ENCODE measurements around the gene SPDYE3.
"Not testable (repeated sequence)": the region's sequence is repeated elsewhere in the genome, so short reads cannot be mapped to it uniquely, and the experiment has no call there.

Gene SPDYE3

GRCh38 chr7:100288258-100288657, 19.2 kb upstream of the SPDYE3 start:
- not testable (repeated sequence) for H3K4me3 ChIP-seq (ENCODE audit: insufficient read depth, low read depth, low read length, poor library complexity, severe bottlenecking); H3K4me1 ChIP-seq (ENCODE audit: control insufficient read depth, insufficient read depth, low read length, poor library complexity, severe bottlenecking); DNase-seq; H3K36me3 ChIP-seq (ENCODE audit: control insufficient read depth, insufficient read depth, low read length); H3K9me3 ChIP-seq (ENCODE audit: control insufficient read depth, low read length); H3K27me3 ChIP-seq (replicated peaks; ENCODE audit: control insufficient read depth, insufficient read depth, low read length, poor library complexity, severe bottlenecking); H3K27ac ChIP-seq (ENCODE audit: insufficient read depth, low read length, poor library complexity, severe bottlenecking)

DNA sequence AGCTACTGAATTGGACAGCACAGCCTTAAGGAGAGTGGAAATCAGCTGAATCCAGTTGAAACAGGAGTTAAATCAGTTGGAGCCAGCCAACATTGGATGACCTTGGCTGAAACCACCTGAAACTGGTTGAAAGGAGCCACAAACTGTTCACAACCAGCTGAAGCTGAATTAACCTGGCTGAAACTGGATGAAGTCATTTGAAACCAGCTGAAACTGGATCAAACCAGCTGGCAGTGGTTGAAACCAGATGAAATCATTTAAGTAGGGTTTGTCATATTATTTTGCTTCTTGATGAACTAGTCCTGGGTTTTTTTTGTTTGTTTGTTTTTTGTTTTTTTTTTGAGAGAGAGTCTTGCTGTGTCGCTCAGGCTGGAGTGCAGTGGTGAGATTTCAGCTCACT, 15.3 kb upstream of the SPDYE3 start:
- not testable (repeated sequence) for H3K36me3 ChIP-seq (ENCODE audit: control insufficient read depth, insufficient read depth, low read length); H3K9me3 ChIP-seq (ENCODE audit: control insufficient read depth, low read length); H3K27me3 ChIP-seq (replicated peaks; ENCODE audit: control insufficient read depth, insufficient read depth, low read length, poor library complexity, severe bottlenecking); H3K4me3 ChIP-seq (ENCODE audit: insufficient read depth, low read depth, low read length, poor library complexity, severe bottlenecking); H3K4me1 ChIP-seq (ENCODE audit: control insufficient read depth, insufficient read depth, low read length, poor library complexity, severe bottlenecking); H3K27ac ChIP-seq (ENCODE audit: insufficient read depth, low read length, poor library complexity, severe bottlenecking); DNase-seq

DNA sequence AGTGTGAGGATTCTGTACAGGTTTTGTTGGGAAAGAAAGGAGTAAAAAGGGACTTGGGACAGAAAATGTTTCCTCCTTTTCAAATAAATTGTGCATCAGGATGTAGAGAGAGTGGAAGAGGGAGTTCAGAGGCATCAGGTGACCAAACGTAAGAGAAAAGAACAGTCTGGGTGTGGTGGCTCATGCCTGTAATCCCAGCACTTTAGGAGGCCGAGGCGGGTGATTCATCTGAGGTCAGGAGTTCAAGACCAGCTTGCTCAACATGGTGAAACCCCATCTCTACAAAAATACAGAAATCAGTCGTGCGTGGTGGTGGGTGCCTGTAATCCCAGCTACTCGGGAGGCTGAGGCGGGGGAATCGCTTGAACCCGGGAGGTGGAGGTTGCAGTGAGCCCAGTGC, 12.2 kb upstream of the SPDYE3 start:
- not testable (repeated sequence) for H3K27ac ChIP-seq (ENCODE audit: insufficient read depth, low read length, poor library complexity, severe bottlenecking); H3K4me1 ChIP-seq (ENCODE audit: control insufficient read depth, insufficient read depth, low read length, poor library complexity, severe bottlenecking); H3K4me3 ChIP-seq (ENCODE audit: insufficient read depth, low read depth, low read length, poor library complexity, severe bottlenecking); H3K27me3 ChIP-seq (replicated peaks; ENCODE audit: control insufficient read depth, insufficient read depth, low read length, poor library complexity, severe bottlenecking); H3K9me3 ChIP-seq (ENCODE audit: control insufficient read depth, low read length); H3K36me3 ChIP-seq (ENCODE audit: control insufficient read depth, insufficient read depth, low read length); DNase-seq

DNA sequence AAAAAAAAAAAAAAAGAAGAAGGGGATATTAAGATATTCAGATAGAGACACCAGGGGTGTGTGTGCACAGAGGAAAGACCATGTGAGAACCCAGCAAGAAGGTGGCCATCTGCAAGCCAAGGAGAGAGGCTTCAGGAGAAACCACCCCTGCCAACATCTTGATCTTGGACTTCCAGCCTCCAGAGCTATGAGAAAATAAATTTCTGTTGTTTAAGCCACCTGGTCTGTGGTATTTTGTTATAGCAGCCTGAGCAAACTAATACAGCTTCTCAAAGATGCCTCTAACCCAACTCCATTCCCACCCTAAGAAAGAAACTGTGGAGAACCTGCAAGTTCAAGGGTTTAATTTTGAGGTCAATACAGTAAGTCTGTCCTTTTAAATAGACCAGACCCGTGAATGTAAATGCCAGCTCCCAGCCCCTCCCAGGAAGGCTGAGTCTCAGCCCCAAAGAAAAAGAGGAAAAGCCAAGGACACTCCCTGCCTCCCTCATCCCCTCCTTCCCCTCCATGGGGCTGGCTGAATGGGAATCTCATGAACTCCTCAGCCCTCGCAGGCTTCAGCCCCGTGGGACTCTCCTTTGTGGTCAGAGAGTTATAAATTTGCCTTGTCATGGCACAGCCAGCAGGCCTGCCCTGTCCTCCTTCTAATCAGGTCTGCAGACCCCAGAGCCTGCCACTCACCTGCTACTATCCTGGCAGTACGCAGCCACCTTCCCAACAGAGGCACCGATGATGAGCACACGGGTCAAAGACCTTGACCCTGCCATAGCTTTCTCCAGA, 9.5 kb upstream of the SPDYE3 start:
- not testable (repeated sequence) for H3K27me3 ChIP-seq (replicated peaks; ENCODE audit: control insufficient read depth, insufficient read depth, low read length, poor library complexity, severe bottlenecking)

DNA sequence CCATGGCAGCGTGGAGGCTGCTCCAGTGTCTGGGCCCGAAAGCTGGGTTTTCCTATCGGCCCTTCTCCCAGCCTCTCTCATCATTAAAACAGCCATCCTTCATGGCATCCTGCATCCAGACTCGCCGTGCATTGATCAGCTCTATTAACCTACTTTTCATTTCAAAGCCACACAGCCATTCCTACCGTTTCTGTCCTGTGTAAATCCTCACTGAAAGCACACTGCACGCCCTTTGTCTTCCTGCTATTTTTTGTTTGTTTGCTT, 8.9 kb upstream of the SPDYE3 start:
- not testable (repeated sequence) for H3K4me3 ChIP-seq (ENCODE audit: insufficient read depth, low read depth, low read length, poor library complexity, severe bottlenecking); H3K27ac ChIP-seq (ENCODE audit: insufficient read depth, low read length, poor library complexity, severe bottlenecking); H3K9me3 ChIP-seq (ENCODE audit: control insufficient read depth, low read length); H3K27me3 ChIP-seq (replicated peaks; ENCODE audit: control insufficient read depth, insufficient read depth, low read length, poor library complexity, severe bottlenecking); DNase-seq; H3K4me1 ChIP-seq (ENCODE audit: control insufficient read depth, insufficient read depth, low read length, poor library complexity, severe bottlenecking); H3K36me3 ChIP-seq (ENCODE audit: control insufficient read depth, insufficient read depth, low read length)

More for the DNA sequence above, 9.5 kb upstream of the SPDYE3 start:
- H3K4me3 ChIP-seq (ENCODE audit: insufficient read depth, low read depth, low read length, poor library complexity, severe bottlenecking); H3K4me1 ChIP-seq (ENCODE audit: control insufficient read depth, insufficient read depth, low read length, poor library complexity, severe bottlenecking); DNase-seq; H3K36me3 ChIP-seq (ENCODE audit: control insufficient read depth, insufficient read depth, low read length); H3K27ac ChIP-seq (ENCODE audit: insufficient read depth, low read length, poor library complexity, severe bottlenecking); H3K9me3 ChIP-seq (ENCODE audit: control insufficient read depth, low read length): not testable (repeated sequence)

DNA sequence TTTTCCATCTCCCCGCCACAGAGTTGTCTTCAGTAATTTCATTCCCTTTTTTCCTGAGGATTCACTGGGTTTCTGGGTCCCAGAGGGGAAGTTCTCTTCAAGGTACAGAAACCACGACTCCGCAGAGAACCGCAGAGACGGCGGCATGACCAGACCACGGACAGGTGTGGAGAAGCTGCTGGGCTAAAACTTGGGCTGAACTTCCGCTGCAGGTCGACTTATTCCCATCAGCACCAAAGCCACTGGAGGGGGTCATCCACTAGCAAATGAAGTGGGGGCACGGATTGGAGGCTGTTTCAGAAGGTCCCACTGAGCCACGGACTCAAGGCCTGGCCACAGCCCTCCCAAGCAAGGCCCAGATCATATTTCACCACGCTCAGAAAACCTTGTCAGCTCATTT, 3.0 kb upstream of the SPDYE3 start:
- not testable (repeated sequence) for H3K9me3 ChIP-seq (ENCODE audit: control insufficient read depth, low read length); H3K36me3 ChIP-seq (ENCODE audit: control insufficient read depth, insufficient read depth, low read length); H3K4me3 ChIP-seq (ENCODE audit: insufficient read depth, low read depth, low read length, poor library complexity, severe bottlenecking); H3K27ac ChIP-seq (ENCODE audit: insufficient read depth, low read length, poor library complexity, severe bottlenecking); DNase-seq; H3K4me1 ChIP-seq (ENCODE audit: control insufficient read depth, insufficient read depth, low read length, poor library complexity, severe bottlenecking); H3K27me3 ChIP-seq (replicated peaks; ENCODE audit: control insufficient read depth, insufficient read depth, low read length, poor library complexity, severe bottlenecking)

DNA sequence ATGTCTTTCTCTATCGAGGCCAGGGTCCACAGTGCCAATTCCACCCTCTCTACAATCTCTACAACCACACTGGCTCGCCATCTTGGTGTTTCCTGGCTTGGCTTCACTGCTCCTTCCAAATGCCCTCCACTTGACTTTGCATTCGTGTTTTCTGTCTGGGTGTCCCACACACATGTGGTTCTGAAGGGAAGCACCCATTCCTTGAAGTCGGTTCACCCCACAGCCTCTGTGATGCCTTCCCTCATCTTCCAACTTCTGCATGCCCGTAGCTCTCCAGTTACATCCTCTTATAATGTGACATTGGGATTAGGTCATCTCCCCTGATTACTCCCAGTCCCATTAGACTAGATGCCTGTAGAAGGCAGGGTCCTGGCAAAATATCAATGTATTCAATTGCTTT, 10.8 kb downstream of the SPDYE3 start:
- not testable (repeated sequence) for H3K36me3 ChIP-seq (ENCODE audit: control insufficient read depth, insufficient read depth, low read length); H3K4me3 ChIP-seq (ENCODE audit: insufficient read depth, low read depth, low read length, poor library complexity, severe bottlenecking); H3K4me1 ChIP-seq (ENCODE audit: control insufficient read depth, insufficient read depth, low read length, poor library complexity, severe bottlenecking); H3K27me3 ChIP-seq (replicated peaks; ENCODE audit: control insufficient read depth, insufficient read depth, low read length, poor library complexity, severe bottlenecking); DNase-seq; H3K27ac ChIP-seq (ENCODE audit: insufficient read depth, low read length, poor library complexity, severe bottlenecking); H3K9me3 ChIP-seq (ENCODE audit: control insufficient read depth, low read length)

DNA sequence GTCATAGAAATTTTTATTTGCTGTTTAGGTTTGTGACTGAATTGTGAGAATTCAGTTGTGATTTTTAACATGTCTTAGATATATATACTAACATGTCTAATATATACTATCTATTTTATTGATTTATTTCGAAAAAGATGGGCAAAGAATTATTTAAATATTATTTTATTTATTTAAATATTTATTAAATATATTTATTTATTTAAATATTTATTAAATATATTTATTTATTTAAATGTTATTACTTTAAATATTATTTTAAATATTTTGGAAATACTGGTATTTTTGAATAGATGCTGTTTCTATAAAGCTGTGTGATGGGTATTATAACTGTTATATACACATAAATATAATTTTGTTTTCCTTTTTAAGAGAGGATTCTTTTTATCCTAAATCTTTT, 14.1 kb downstream of the SPDYE3 start:
- not testable (repeated sequence) for H3K4me1 ChIP-seq (ENCODE audit: control insufficient read depth, insufficient read depth, low read length, poor library complexity, severe bottlenecking); H3K9me3 ChIP-seq (ENCODE audit: control insufficient read depth, low read length); H3K36me3 ChIP-seq (ENCODE audit: control insufficient read depth, insufficient read depth, low read length); H3K27me3 ChIP-seq (replicated peaks; ENCODE audit: control insufficient read depth, insufficient read depth, low read length, poor library complexity, severe bottlenecking); H3K4me3 ChIP-seq (ENCODE audit: insufficient read depth, low read depth, low read length, poor library complexity, severe bottlenecking); H3K27ac ChIP-seq (ENCODE audit: insufficient read depth, low read length, poor library complexity, severe bottlenecking); DNase-seq

DNA sequence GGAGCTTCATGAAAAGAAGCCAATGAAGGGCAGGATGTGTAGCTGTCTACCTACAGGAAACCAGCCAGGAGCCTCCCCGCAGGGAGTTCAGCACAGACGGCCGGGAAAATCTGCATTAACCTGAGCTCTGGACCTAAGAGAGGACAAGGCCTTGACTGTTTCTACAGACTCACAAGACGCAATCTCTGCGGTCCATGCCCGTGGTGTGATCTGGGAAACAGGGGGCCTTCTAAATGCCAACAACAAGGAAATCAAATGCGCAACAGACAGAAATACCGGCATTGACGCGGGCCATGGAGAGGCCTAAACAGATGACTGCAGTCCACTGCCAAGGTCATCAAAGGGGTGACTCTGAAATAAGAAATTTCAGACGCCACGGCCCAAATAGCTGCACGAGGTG, 16.7 kb downstream of the SPDYE3 start:
- H3K36me3 ChIP-seq (ENCODE audit: control insufficient read depth, insufficient read depth, low read length); H3K9me3 ChIP-seq (ENCODE audit: control insufficient read depth, low read length); H3K4me3 ChIP-seq (ENCODE audit: insufficient read depth, low read depth, low read length, poor library complexity, severe bottlenecking): not testable (repeated sequence)

GRCh38 chr7:100325671-100326070, 18.2 kb downstream of the SPDYE3 start:
- DNase-seq; H3K27ac ChIP-seq (ENCODE audit: insufficient read depth, low read length, poor library complexity, severe bottlenecking); H3K36me3 ChIP-seq (ENCODE audit: control insufficient read depth, insufficient read depth, low read length); H3K4me3 ChIP-seq (ENCODE audit: insufficient read depth, low read depth, low read length, poor library complexity, severe bottlenecking); H3K9me3 ChIP-seq (ENCODE audit: control insufficient read depth, low read length); H3K4me1 ChIP-seq (ENCODE audit: control insufficient read depth, insufficient read depth, low read length, poor library complexity, severe bottlenecking); H3K27me3 ChIP-seq (replicated peaks; ENCODE audit: control insufficient read depth, insufficient read depth, low read length, poor library complexity, severe bottlenecking): not testable (repeated sequence)

More for the DNA sequence above, 16.7 kb downstream of the SPDYE3 start:
- DNase-seq; H3K27me3 ChIP-seq (replicated peaks; ENCODE audit: control insufficient read depth, insufficient read depth, low read length, poor library complexity, severe bottlenecking); H3K27ac ChIP-seq (ENCODE audit: insufficient read depth, low read length, poor library complexity, severe bottlenecking); H3K4me1 ChIP-seq (ENCODE audit: control insufficient read depth, insufficient read depth, low read length, poor library complexity, severe bottlenecking): not testable (repeated sequence)

DNA sequence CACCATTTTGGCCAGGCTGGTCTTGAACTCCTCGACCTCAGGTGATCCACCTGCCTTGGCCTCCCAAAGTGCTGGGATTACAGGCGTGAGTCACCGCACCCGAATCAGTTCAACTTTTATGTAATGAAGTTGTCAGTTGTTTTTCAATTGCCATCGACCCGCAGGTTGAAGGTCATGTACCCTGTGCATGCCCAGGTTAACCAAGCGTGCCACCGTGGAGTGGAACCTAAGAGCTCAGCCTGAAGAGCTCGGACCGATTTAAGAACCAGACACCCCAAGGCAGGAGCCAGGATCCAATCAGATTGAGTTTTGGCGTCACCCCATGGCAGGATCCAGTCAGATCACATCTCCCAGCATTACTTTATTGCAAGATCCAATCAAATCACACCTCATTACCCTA, 19.4 kb downstream of the SPDYE3 start:
- not testable (repeated sequence) for H3K9me3 ChIP-seq (ENCODE audit: control insufficient read depth, low read length); H3K27me3 ChIP-seq (replicated peaks; ENCODE audit: control insufficient read depth, insufficient read depth, low read length, poor library complexity, severe bottlenecking); H3K4me1 ChIP-seq (ENCODE audit: control insufficient read depth, insufficient read depth, low read length, poor library complexity, severe bottlenecking); H3K4me3 ChIP-seq (ENCODE audit: insufficient read depth, low read depth, low read length, poor library complexity, severe bottlenecking); DNase-seq; H3K36me3 ChIP-seq (ENCODE audit: control insufficient read depth, insufficient read depth, low read length); H3K27ac ChIP-seq (ENCODE audit: insufficient read depth, low read length, poor library complexity, severe bottlenecking)

All from effector memory CD4-positive, alpha-beta T cell (primary cell).